NCI-H748 (cell line): ENCODE measurements around the gene NAGPA.
A peak's percentile ranks its signal among the peaks of the same experiment; 100 is the strongest.
"Not testable (repeated sequence)": the region's sequence is repeated elsewhere in the genome, so short reads cannot be mapped to it uniquely, and the experiment has no call there.

ENCODE experiments used
- DNase-seq: peaks from one replicate; lab custom pipeline; 2025; ENCODE audit not compliant: unreplicated experiment; lab: John Stamatoyannopoulos, UW

Gene NAGPA, protein sequence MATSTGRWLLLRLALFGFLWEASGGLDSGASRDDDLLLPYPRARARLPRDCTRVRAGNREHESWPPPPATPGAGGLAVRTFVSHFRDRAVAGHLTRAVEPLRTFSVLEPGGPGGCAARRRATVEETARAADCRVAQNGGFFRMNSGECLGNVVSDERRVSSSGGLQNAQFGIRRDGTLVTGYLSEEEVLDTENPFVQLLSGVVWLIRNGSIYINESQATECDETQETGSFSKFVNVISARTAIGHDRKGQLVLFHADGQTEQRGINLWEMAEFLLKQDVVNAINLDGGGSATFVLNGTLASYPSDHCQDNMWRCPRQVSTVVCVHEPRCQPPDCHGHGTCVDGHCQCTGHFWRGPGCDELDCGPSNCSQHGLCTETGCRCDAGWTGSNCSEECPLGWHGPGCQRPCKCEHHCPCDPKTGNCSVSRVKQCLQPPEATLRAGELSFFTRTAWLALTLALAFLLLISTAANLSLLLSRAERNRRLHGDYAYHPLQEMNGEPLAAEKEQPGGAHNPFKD

DNA sequence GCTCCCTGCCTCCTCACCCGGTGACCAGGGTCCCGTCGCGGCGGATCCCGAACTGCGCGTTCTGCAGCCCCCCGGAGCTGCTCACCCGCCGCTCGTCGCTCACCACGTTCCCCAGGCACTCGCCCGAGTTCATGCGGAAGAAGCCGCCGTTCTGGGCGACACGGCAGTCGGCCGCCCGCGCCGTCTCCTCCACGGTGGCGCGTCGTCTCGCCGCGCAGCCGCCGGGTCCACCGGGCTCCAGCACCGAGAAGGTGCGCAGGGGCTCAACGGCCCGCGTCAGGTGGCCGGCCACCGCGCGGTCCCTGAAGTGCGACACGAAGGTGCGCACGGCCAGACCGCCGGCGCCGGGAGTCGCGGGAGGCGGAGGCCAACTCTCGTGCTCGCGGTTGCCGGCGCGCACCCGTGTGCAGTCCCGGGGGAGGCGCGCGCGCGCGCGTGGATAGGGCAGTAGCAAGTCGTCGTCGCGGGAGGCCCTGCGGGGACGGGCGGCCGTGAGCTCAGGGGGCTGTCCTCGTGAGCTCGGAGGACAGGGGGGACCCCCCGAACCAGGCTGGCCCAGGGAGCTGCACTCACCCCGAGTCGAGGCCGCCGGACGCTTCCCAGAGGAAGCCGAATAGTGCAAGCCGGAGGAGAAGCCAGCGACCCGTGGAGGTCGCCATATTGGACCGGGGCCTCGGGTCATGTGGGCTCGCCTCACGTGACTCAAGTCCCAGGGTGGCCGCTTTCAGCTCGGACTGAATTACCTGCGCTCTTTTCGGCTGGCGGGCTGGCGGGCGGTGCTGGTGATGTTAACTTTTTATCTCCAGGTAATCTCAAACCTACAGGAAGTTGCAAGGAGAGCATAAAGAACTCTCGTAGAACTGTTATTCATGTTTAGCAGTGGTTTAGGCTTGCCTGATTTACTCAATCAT lies at the start of gene NAGPA:
TSS of gene NAGPA (minus strand) at position 680 of the 911 bp plus-strand sequence. CDS start at position 659, 21 bp downstream.
- DNase-seq: peak; percentile 75

- not testable (repeated sequence) for DNase-seq
Observed at GRCh38 chr16:5080996-5081395, 47.3 kb upstream of the NAGPA start.

- DNase-seq: not testable (repeated sequence)
Observed at GRCh38 chr16:5080461-5080860, 46.7 kb upstream of the NAGPA start.

DNA sequence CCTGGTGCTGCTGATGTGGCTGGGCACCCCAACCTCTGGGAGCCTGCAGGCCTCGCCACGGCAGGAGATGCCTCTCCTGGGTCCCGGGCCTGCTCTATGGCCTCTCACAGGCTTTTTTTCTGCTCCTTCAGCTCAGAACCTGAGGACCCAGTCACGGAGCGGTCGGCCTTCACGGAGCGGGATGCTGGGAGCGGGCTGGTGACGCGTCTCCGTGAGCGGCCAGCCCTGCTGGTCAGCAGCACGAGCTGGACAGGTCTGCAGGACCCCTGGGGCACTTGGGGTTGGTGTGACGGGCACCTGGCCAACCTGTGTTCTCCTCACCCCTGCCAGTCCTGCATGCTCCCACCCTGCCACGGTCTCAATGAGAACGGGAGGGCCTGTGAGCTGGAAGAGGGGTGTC lies 44.9 kb upstream of the NAGPA start:
- DNase-seq: no peak

DNA sequence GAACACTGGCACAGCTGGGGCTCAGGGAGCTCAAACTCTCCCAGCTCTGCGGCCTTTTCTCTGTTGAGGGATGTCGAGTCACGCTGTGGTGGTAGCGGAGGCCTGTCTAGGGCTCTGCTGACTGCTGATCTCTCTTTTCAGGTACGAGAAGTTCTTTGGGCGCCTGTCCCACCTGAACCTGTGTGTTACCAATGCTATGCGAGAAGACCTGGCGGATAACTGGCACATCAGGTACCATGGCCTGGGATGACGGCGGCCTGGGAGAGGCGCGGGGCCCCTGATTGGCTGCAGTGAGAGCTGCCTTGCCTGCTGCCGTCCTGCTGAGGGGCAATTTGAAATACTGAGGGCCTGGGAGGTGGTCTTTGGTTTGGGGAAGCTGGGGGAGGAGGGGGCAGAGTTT lies 43.6 kb upstream of the NAGPA start:
- no peak for DNase-seq

DNA sequence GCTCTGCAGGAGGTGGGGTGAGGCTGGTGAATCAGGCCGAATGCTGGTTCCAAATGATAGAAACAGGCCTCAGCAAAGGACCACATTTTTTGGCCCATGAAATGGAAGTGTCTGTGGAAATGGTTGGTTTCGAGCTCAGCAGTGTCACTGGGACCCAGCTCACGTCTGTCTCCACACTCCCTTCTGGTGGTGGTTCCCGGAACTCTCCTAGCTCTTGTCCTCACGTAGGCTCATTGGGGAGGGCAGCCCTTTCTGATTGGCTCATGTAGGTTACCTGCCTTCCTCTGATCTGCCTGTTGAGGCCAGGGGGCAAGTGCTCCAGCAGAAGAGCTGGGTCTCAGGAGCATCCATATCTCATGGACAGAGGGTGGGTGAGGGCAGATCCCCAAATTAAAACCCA lies 41.9 kb upstream of the NAGPA start:
- no peak for DNase-seq

DNA sequence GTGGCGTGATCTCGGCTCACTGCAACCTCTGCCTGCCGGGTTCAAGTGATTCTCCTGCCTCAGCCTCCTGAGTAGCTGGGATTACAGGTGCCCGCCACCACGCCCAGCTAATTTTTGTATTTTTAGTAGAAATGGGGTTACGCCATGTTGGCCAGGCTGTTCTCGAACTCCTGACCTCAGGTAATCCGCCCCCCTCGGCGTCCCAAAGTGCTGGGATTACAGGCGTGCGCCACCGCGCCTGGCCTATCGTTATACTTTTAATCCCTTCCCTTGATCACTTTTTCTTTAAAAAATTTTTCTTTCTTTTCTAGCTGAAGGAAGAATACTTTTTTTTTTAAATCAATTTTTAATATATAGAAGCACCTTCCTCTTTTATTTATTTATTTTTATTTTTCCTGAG lies 40.0 kb upstream of the NAGPA start:
- not testable (repeated sequence) for DNase-seq

GRCh38 chr16:5073279-5073629 lies 39.5 kb upstream of the NAGPA start:
- no peak for DNase-seq

DNA sequence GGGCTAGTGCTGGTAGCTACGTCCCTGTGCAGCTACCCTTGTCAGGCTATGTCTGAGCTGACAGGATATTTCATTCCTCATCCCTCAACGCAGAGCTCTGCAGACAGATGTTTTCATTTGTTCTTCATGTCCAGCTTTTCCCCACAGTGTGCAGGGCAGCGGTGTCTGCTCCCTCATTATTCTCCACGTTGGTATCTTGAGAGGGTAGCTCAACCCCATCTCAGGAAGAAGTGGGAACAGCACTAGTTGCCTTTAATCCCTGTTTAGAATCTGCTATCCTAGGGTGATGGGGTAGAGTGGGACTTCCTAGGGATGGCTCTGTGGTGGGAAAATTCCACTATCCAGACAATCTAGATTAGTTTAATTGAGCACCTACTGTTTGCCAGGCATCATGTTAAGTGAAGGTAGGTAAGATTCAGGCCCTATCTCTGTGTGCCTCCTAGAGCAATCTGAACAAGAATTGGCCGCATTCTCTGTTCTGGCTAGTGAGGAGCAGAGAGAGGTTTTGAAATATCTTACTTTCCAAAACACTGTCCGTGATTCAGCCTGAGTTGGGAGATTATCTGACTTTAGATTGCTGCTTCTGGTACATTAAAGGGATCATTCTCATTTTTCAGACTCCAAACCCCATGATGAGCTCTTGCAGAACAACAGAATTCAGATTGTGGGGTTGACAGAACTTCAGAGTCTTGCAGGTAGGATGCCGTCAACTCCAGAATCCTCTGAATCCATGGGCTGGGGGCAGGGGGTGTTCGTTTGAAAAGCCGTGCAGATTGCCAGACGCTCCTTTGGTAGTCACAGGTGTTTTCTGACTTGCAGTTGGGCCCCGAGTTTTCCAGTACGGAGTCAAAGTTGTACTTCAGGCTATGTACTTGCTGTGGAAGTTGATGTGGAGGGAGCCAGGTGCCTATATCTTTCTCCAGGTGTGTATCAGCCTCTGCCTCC lies 38.9 kb upstream of the NAGPA start:
- DNase-seq: no peak

DNA sequence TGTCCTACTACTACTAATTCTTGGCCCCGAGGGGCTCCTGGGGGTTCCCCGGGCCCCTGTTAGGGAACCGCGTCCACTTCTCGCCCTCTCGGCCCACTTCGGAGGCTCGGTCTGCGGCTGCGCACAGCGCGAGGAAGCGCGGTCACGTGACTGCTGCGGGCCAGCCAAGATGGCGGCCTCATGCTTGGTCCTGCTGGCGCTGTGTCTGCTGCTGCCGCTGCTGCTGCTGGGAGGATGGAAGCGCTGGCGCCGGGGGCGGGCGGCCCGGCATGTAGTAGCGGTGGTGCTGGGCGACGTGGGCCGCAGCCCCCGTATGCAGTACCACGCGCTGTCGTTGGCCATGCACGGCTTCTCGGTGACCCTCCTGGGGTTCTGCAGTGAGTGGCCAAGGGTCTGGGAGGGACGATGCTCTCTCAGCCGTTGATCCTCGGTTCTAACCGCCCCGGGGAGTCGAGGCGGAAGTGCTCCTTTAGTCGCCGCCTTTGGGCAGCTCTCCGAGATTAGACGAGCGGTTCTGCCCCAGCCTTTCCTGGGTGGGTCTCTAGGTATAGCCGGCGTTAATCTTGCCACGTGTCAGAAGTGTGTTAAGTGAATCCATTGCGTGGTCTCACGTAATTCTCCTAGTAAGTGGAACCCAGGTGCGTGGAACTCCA lies 38.1 kb upstream of the NAGPA start, which contains the start of gene ALG1:
TSS of gene ALG1 (plus strand) at position 163 of the 653 bp plus-strand sequence. CDS start at position 170, 7 bp downstream.
- DNase-seq: peak; percentile 83

- no peak for DNase-seq
Observed at GRCh38 chr16:5071341-5071680, 37.6 kb upstream of the NAGPA start.

DNA sequence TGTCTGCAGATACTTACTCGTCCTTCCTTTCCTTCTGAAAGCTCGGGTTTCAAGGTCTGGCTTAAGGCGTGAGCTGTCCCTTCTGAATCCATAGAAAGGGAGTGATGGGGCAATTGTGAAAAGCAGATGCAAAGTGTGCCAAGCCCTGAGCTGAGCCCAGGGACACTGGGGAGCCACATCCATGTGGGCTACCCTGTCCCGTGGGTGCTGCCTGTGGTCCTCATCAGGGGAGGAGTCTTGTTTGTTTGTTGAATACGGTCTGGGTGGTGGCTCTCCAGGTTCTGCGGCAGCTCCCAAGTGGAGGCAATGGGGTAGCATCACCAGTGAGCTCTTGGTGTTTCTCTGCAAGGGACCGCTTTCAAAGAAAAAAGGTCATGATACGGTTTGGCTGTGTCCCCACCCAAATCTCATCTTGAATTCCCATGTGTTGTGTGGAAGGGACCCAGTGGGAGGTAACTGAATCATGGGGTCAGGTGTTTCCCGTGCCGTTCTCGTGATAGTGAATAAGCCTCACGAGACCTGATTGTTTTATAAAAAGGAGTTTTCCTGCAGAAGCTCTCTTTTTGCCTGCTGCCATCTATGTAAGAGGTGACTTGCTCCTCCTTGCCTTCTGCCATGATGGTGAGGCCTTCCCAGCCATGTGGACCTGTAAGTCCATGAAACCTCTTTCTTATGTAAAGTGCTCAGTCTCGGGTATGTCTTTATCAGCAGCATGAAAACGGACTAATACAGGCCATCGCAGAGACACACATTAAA lies 36.9 kb upstream of the NAGPA start:
- no peak for DNase-seq

- no peak for DNase-seq
Observed at GRCh38 chr16:5069854-5070253, 36.1 kb upstream of the NAGPA start.

- no peak for DNase-seq
Observed at GRCh38 chr16:5069048-5069447, 35.3 kb upstream of the NAGPA start.

DNA sequence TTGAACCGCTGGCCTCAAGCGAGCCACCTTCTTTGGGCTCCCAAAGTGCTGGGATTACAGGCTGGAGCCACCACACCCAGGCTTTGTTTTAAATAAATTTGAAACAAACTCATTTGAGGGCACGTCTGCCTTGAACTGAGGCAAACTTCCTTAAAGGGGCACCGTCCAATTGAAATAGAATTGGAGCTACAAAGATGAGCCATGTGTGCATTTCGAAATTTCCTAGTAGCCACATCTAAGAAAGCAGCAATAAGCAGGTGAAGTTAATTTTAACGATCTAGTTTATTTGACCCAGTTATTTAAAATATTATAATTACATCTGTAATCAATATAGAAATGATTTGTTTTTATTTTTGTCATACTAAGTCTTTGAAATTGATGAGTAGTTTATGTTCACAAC lies 32.8 kb upstream of the NAGPA start:
- DNase-seq: no peak

DNA sequence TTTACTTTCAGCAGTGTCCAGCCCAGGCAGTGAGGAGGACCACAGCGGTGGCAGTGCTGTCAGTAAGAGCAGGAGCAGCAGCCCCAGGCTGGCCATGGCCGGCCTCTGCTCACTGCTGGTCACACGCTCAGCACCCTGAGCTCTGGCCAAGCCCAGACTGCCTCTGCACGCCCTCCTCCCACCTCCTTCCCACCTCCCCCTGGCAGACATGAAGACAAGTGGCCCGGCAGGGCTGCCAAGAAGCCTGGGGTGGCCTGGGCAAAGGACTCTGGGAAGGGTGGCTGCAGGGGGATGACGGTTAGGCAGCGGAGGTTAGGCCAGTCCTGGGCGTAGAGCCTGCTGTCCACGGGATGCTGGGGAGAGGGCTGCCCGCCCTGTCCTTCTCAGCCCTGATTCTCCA lies 32.1 kb upstream of the NAGPA start, which contains the start of gene C16orf89:
TSS of gene C16orf89 (minus strand) at position 144 of the 400 bp plus-strand sequence. CDS start at position 96, 48 bp downstream.
- DNase-seq: no peak

DNA sequence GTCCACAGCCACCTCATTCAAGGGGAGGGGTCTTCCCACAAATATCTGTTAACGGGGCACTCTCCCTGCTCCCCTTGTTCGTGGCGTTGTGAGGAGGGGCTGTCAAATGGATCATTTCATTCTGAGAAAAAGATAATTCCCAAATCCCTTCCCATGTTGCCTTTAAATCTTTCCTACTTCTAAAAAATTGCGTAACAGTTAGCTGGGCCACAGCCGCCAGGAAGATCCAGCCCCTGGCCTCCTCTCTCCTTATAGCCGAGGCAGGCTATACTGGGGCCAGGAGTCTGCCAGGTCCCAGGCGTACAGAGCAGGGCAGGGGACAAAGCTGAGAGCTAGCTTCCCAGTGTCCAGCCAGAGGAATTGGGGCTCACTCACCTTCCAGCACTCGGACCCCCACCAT lies 31.6 kb upstream of the NAGPA start:
- DNase-seq: no peak

DNA sequence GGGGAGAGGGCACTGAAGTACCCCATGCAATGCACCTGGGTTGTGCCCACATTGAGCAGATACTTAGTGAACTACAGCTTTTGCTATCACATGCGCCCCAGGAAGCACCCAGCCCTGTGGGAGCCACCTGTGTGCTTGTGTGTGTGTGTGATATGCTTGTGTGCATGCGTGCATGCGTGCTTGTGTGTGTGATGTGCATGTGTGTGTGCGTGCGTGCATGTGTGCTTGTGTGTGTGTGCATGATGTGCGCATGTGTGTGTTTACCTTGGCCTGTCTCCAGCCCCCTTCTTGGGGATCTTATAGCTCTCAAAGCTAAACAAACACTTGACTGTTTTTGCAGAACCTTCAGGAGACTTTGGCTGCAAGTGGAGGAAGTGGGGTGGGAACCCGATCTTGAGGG lies 31.2 kb upstream of the NAGPA start:
- DNase-seq: peak; percentile 26
